ENCODE results near the gene SUV39H2.

The SUV39H2 gene, protein sequence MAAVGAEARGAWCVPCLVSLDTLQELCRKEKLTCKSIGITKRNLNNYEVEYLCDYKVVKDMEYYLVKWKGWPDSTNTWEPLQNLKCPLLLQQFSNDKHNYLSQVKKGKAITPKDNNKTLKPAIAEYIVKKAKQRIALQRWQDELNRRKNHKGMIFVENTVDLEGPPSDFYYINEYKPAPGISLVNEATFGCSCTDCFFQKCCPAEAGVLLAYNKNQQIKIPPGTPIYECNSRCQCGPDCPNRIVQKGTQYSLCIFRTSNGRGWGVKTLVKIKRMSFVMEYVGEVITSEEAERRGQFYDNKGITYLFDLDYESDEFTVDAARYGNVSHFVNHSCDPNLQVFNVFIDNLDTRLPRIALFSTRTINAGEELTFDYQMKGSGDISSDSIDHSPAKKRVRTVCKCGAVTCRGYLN

GRCh38 chr10:14878266-14879123, at the start of gene SUV39H2:
TSS of gene SUV39H2 (plus strand) at chr10:14878866. CDS start at chr10:14878889, 23 bp downstream.
- peak within 1 kb of the TSS; percentile 80 for H3K4me3 ChIP-seq (ENCODE audit: low read depth, low read length)
- no peak for TF ChIP-seq CTCF (IDR thresholded peaks at IDR 0.05; ENCODE audit: low read depth, low read length, missing control alignments)
- DNase-seq (ENCODE audit: low read depth) = peak; percentile 74

DNA sequence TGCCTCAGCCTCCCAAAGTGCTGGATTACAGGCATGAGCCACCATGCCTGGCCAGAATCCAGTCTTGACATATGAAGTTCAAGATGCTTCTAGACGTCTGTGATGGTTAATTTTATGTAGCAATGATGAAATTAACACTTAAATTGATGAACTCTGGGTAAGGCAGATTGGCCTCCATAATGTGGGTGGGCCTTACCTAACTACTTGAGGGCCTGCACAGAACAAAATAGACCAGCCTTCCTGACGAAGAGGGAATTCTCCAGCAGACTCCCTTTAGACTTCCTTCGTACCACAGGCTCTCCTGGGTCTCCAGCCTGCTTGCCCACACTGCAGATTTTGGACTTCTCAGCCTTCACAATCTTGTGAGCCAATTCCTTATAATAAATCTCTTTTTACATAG, 45.6 kb upstream of the SUV39H2 start:
- no peak for TF ChIP-seq CTCF (IDR thresholded peaks at IDR 0.05; ENCODE audit: low read depth, low read length, missing control alignments)
- DNase-seq (ENCODE audit: low read depth) = no peak
- no peak overlapping the region for H3K4me3 ChIP-seq (ENCODE audit: low read depth, low read length)

DNA sequence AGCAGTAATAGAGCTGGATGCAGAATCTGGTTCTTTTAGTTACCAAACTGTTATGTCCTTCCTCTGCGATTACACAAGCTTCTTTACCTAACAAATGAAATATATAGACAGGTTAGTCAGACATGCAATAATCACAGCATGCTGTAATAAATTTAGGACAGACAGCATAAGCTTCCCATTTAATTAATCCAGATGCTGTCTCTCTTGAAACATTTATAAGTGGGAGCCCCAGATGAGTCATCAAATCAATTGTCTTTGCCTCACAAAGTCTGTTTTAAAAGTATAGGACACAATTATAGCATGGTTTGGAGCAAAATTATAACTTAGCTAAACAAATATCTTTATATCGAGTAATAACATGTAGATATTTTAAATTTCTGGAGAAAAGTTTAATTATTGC, 42.5 kb upstream of the SUV39H2 start:
- no peak for DNase-seq (ENCODE audit: low read depth)
- no peak overlapping the region for H3K4me3 ChIP-seq (ENCODE audit: low read depth, low read length)
- no peak for TF ChIP-seq CTCF (IDR thresholded peaks at IDR 0.05; ENCODE audit: low read depth, low read length, missing control alignments)

DNA sequence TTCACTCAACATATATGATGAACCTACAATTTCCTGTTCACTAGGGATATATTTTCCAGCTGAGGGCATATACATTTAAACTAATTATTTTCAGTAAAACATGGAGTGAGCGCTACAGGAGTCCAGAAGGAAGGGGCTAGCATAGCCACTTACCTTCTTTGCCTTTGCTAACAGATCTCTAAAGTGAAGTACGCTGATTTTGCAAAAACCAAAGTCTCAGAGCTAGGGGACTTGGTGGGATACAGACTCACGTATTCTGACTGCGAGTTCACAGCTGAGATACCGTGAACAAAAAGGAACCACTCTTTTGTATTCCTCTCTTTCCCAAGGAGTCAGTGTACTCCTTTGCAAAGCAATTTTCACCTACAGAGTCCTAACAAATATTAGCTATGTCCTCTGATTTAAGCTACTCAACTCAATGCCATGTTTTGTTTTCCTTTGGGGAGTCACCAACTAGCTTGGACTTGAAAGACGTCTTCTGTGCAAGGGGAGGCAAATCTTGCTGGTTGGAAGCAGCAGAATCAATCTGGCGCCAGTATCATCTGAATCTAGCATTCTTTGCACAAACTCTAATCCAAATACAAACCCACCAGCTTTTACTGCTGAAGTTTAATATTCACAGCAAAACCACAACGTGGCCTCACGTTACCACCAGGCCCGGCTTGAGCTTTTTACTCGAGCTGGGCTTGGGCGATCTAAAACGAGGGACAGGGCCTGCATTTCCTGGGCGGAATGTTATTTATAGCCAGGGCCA, 41.5 kb upstream of the SUV39H2 start:
- DNase-seq (ENCODE audit: low read depth) = no peak
- peak overlapping the region; percentile 53 for H3K4me3 ChIP-seq (ENCODE audit: low read depth, low read length)
- TF ChIP-seq CTCF (IDR thresholded peaks at IDR 0.05; ENCODE audit: low read depth, low read length, missing control alignments) = no peak

DNA sequence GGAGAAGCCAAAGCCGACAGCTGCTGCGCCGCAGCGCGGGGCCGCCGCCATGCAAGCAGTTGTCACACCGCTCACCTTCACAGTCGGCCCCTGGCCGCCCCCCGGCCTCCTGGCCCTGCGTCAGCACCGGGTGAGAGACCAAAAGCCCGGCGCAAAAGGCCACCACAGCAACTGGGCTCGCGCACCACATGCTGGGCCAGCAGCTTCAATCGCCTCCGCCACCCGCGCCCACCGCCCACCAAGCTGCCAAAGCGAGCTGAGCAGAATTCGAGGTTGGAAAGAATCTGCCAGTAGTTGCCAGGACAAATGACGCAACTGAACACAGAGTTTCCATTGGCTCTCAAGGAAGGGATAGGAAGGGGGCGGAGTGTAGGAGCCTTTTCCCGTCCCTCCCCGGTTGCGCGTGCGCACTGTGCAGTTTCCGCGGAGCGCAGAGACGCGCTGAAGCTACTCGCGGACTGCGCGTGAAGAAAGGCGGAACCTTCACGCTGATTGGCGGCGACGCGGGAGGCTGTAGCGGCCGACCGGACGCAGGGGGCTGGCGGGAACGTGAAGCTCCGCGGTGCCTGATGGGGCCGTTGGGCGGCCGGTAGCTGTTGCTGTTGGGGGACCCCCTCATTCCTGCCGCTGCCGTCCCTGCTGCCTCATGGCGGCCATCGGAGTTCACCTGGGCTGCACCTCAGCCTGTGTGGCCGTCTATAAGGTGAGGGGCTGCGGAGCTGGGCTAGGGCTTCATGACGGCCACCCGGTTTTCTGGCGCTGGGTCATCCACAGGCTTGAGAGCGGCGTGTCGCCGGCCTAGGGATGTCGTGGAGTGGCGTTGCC, 40.7 kb upstream of the SUV39H2 start, which contains the start of the genes CDNF, HSPA14 and MSANTD7:
Gene CDNF, minus strand, starts transcription at position 281 of the 825 bp plus-strand sequence. Its CDS starts 91 bp downstream, at position 190.
Gene HSPA14, plus strand, starts transcription at position 550 of the 825 bp plus-strand sequence. Its CDS starts 97 bp downstream, at position 647.
Gene MSANTD7, plus strand, starts transcription at position 550 of the 825 bp plus-strand sequence. CDS start 3,979 bp downstream, outside the sequence.
- H3K4me3 ChIP-seq (ENCODE audit: low read depth, low read length) = peak within 1 kb of the TSS; percentile 84
- DNase-seq (ENCODE audit: low read depth) = peak; percentile 97
- no peak for TF ChIP-seq CTCF (IDR thresholded peaks at IDR 0.05; ENCODE audit: low read depth, low read length, missing control alignments)

Measured in GM12864 (cell line).